GM19240 (cell line): ENCODE data around the gene DCTPP1.
"Not testable (repeated sequence)": the region's sequence is repeated elsewhere in the genome, so short reads cannot be mapped to it uniquely, and the experiment has no call there.

ENCODE experiments used
- DNase-seq: peaks from one replicate; pipeline ENCODE4 v3.0.0; 2011; ENCODE audit warnings: low spot score; ENCODE audit not compliant: insufficient read length

The DCTPP1 gene

DNA sequence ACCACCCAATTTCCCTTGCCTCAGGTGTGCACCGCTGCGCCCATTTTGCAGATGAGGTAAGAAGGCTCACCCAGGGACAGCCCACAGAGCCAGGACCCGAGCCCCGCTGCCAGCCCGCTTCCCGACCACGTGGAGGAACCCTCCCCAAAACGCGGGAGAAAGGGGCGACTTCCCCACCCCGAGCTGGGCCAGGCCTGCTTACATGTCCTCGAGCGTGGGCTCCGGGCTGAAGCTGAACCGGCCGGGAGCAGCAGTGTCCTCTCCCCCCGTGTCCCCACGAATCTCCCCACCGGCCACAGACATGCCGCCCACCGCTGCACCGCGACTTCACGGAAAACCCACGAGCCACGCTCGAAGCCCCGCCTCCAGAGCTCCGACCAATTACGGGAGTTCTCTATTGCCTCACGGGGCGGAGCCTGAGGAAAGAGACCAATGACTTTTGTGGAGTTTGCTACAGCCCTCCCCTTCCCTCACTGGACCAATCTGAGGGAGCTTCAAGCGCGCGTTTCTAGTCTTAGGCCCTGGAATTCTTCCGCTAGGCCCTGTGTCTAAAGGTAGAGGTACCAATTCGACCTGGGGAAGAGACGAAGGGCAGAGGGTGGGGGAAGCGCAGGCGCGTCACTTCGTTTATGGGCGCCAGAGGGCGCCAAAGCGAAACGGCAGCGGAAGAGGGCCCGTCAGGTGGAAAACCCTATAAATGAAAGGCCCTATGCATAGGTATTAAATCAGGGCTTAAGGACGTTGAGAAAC is at the start of gene DCTPP1:
Gene DCTPP1, minus strand, starts transcription at position 353 of the 750 bp plus-strand sequence. Its CDS starts 50 bp downstream, at position 303.
- DNase-seq = peak; percentile 92

- no peak for DNase-seq
Measured at GRCh38 chr16:30478766-30479478, 49.1 kb upstream of the DCTPP1 start.

DNA sequence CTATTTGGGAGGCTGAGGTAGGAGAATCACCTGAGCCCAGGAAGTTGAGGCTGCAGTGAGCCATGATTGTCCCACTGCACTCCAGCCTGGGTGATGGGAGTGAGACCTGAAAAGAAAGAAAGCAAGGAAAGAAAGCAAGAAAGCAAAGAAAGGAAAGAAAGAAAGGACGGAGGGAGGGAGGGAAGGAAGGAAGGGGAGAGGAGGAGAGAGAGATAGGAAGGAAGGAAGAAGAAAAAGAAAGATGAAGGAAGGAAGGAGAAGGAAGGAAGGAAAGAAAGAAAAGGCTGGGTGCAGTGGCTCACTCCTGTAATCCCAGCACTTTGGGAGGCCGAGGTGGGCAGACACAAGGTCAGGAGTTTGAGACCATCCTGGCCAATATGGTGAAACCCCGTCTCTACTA is 47.9 kb upstream of the DCTPP1 start:
- DNase-seq = not testable (repeated sequence)

DNA sequence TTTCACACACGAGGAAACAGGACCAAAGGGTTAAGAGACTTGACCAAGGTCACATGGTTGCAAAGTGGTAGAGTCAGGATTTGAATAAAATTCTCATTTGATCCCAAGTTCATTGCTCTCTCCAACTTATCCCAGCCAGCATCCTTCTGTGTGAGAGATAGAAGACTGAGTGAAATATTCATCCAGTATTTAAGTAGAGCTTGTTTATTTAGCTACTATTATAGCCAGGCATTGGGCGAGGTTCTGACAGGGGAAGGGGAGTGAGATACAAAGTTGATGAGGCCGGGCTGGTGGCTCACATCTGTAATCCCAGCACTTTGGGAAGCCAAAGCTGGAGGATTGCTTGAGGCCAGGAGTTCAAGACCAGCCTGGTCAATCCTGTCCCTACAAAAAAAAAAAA is 47.2 kb upstream of the DCTPP1 start:
- DNase-seq = no peak

- no peak for DNase-seq
Measured at GRCh38 chr16:30474684-30475083, 44.9 kb upstream of the DCTPP1 start.

GRCh38 chr16:30474074-30474452 is 44.2 kb upstream of the DCTPP1 start:
- DNase-seq = no peak

- DNase-seq = no peak
Measured at GRCh38 chr16:30473231-30474073, 43.6 kb upstream of the DCTPP1 start.

DNA sequence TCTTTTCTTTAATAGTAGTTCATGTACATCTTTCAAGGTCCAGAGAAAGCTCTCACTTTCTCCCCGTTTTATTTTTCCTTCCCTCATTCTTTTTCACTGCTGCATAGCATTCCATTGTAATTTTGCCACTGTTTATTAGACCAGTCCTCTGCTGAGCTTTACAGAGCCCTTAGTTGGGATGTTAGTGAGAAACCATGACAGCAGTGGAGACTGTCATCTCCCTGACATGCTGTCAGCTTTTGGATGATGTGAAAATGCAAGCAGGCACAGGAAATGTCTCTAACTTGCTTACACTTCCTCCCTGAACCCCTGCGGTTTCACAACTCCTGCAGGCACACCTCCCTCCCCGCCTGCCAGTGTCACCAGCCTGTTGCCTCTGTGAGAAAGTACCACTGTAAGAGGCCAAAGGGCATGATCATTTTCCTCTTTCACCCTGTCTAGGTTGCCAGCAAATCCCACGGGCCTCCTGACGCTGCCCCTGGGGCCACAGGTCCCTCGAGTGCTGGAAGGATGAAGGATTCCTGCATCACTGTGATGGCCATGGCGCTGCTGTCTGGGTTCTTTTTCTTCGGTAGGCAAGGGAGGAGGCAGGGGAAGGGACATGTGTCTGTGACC is 42.6 kb upstream of the DCTPP1 start, which contains the start of gene ITGAL:
Gene ITGAL, plus strand, starts transcription at position 415 of the 615 bp plus-strand sequence. Its CDS starts 96 bp downstream, at position 511.
- DNase-seq = peak; percentile 70

DNA sequence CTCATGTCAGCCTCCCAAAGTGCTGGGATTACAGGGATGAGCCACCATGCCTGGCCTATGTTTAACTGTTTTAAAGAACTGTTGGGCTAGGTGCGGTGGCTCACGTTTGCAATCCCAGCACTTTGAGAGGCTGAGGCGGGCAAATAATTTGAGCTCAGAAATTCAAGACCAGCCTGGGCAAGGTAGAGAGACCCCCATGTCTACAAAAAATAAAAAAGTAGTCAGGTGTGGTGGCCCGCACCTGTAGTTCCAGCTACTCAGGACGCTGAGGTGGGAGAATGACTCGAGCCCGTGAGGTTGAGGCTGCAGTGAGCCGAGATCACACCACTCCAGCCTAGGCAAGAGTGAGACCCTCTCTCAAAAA is 40.8 kb upstream of the DCTPP1 start:
- DNase-seq = no peak

DNA sequence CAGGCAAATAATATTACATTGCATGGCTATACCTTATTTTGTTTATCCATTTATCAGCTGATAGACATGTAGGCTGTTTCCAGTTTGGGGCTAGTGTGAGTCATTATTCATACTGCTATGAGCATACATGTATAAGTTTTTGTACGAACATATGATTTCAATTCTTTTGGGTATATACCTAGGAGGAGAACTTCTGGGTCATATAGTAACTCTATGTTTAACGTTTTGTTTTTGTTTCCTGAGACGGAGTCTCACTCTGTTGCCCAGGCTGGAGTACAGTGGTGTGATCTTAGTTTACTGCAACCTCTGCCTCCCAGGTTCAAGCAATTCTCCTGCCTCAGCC is 40.3 kb upstream of the DCTPP1 start:
- DNase-seq = no peak

- DNase-seq = no peak
Measured at GRCh38 chr16:30464078-30464477, 34.2 kb upstream of the DCTPP1 start.

DNA sequence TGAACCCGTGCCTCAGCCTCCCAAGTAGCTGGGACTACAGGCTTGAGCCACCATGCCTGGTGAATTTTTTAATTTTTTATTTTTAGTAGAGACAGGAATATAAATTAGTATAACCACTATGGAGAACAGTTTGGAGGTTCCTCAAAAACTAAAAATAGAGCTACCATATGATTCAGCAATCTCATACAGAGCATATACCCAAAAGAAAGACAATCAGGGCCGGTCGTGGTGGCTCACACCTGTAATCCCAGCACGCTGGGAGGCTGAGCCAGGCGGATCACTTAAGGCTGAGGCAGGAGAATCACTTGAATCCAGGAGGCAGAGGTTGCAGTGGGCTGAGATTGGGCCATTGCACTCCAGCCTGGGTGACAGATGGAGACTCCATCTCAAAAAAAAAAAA is 31.6 kb upstream of the DCTPP1 start:
- not testable (repeated sequence) for DNase-seq

DNA sequence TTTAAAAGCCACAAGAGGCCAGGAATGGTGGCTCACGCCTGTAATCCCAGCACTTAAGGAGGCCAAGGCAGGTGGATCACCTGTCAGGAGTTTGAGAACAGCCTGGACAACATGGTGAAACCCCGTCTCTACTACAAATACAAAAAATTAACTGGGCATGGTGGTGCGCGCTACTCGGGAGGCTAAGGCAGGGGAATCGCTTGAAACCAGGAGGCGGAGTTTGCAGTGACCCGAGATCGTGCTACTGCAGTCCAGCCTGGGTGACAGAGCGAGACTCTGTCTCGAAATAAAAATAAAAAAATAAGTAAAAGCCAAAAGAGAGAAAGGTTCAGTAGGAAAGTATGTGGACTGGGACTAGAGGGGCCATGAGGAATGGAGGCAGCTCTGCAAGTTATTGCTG is 29.6 kb upstream of the DCTPP1 start:
- no peak for DNase-seq

DNA sequence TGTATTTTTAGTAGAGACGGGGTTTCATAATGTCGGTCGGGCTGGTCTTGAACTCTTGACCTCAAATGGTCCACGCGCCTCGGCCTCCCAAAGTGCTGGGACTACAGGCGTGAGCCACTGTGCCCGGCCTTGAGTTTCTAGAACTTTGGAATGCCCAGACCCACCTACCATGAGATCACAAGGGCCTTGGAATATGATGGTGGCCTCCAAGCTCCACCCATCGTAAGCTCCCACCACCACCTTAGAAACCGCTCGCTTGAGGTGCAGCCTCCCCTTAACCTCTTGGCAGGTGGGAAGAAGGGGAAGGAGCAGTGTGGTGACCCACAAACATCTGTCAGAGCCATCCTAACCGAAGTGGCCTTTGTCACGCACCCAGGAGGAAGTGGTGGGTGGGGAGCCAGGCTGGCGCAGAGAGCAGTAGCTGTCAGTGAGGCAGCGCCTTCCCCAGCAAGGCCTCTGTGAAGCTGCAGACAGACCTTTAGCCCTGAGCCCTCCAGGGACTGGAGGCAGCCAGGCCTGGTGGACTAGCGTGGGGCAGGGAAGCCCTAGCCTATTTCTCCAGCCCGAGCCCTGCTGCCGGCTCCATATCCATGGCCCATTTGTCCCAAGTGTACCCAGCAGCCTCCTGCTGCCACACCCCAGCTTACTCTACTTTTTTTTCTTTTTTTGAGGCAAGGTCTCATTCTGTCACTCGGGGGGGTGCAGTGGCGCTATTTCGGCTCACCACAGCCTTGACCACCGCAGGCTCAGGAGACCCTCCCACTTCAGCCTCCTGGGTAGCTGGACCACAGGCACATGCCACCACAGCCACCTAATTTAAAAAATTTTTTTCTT is 28.9 kb upstream of the DCTPP1 start:
- DNase-seq = no peak

DNA sequence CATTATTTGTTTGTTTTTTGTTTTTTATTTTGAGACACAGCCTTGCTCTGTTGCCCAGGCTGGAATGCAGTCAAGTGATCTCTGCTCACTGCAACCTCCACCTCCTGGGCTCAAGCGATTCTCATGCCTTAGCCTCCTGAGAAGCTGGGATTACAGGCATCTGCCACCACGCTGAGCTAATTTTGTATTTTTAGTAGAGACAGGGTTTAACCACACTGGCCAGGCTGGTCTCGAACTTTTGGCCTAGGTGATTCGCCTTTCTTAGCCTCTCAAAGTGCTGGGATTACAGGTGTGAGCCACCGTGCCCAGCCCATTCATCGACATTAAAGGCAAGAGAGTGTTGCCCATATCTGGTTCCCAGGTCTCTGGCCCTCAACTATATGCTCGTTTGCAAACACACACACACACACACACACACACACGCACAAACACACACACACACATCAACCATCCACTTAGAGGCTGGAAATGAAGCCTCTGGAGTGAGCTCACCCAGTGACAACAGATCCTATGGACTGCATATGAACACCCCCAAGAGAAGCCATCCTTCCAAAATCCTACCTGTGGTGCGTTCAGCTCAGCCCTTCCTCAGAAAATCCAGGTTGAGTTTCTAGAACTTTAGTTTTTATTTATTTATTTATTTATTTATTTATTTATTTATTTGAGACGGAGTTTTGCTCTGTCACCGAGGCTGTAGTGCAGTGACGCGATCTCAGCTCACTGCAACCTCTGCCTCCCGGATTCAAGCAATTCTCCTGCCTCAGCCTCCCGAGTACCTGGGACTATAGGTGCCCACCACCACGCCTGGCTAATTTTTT is 28.1 kb upstream of the DCTPP1 start:
- no peak for DNase-seq

- DNase-seq = no peak
Measured at GRCh38 chr16:30457256-30457655, 27.4 kb upstream of the DCTPP1 start.

- DNase-seq = no peak
Measured at GRCh38 chr16:30456302-30456701, 26.5 kb upstream of the DCTPP1 start.

GRCh38 chr16:30452709-30453580 is 23.1 kb upstream of the DCTPP1 start:
- not testable (repeated sequence) for DNase-seq

- no peak for DNase-seq
Measured at GRCh38 chr16:30449116-30449435, 19.2 kb upstream of the DCTPP1 start.
